ENCODE data around the gene ZFHX3.

Gene ZFHX3

DNA sequence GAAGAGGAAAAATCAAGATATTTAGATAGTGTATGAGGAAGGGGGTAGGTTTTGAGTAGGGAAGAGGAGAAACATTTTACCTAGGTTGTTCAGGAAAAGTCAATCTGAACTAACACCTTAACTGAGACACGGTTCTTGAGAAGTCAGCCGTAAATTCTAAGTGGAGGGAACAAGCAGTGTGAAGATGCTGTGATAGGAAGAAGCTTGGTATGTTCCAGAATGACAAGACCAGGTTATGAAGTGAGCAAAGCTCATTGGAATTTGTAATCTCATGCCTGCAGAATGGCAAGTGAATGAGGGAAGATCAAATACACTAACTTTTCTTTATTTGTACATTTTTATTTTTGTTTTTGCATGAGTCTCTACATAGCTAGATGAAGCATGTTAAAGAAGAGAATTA, 307.6 kb downstream of the ZFHX3 start:
- Histone ChIP-seq H3K4me3 (no peak overlapping the region), H3K4me2 (no peak overlapping the region), H3K4me1 (no peaks in the 10 kb centered on the region), H4K20me1 (no peaks in the 10 kb centered on the region), H3K9me3 (replicated peaks in 1 of 11) (peaks cover 0 to 14% (median 6%) of the 10 kb centered on the region in 11 experiments; a peak in 9 of 22 replicates), H3K27ac (no peak overlapping the region), H3K36me3 (peaks cover 0 to 7% (median 0%) of the 10 kb centered on the region in 11 experiments; a peak in 1 of 22 replicates), H3K9ac (no peak overlapping the region), H3K27me3 (no peaks in the 10 kb centered on the region)
- TF ChIP-seq Cebpa-rat (IDR thresholded peaks at IDR 0.05), result no peak

DNA sequence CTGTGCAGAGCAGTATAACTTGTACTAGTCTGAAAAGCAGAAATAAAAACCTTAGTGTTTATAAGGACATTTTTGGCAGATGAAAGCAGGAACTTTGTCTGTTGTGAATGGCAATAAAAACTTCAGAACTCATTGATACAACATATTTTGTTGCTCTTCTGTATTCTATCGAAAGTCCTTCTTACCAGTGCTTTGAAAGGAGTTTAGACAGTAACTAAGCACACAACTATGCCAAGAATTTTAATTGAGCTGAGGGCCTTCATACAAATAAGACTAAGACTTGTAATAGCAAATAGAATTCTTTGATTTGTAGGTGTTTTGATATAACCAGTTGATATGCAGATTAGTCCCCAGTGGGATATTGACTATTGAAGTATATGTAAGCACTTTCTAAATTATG, 308.4 kb downstream of the ZFHX3 start:
- Histone ChIP-seq H4K20me1 (no peaks in the 10 kb centered on the region), H3K4me1 (no peaks in the 10 kb centered on the region), H3K9ac (no peak overlapping the region), H3K4me3 (no peak overlapping the region), H3K4me2 (no peak overlapping the region), H3K27ac (no peak overlapping the region), H3K9me3 (replicated peaks in 1 of 11) (peaks cover 0 to 19% (median 9%) of the 10 kb centered on the region in 11 experiments; a peak in 14 of 22 replicates), H3K36me3 (peaks cover 0 to 7% (median 0%) of the 10 kb centered on the region in 11 experiments; a peak in 1 of 22 replicates), H3K27me3 (no peaks in the 10 kb centered on the region)
- no peak for TF ChIP-seq Cebpa-rat (IDR thresholded peaks at IDR 0.05)

DNA sequence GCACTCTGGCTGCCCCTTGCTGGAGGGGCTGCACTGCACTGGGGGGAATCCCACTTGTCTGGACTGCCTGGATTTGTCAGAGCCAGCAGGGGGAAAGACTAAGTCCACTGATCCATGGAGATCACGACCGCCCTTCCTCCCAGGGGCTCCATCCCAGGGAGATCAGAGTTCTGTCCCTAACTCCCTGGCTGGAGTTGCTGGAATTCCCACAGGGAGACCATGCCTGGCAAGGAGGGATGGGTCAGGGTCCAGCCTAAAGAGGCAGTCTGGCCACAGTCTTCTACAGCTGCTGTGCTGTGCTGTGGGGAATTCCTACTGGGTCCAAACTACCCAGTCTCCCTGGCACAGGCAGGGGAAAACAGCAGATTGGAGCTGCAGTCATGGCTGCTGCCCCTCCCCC, 311.9 kb downstream of the ZFHX3 start:
- Histone ChIP-seq H3K36me3 (peaks cover 0 to 7% (median 0%) of the 10 kb centered on the region in 11 experiments; a peak in 1 of 22 replicates), H3K27me3 (no peaks in the 10 kb centered on the region), H4K20me1 (no peaks in the 10 kb centered on the region), H3K27ac (no peak overlapping the region), H3K9ac (no peak overlapping the region), H3K9me3 (replicated peaks in 1 of 11) (peaks cover 8 to 22% (median 14%) of the 10 kb centered on the region in 11 experiments; a peak in 16 of 22 replicates), H3K4me2 (no peak overlapping the region), H3K4me1 (no peaks in the 10 kb centered on the region), H3K4me3 (no peak overlapping the region)
- no peak for TF ChIP-seq Cebpa-rat (IDR thresholded peaks at IDR 0.05)

Measured in BLaER1 treated with 17β-estradiol and CSF1 and Interleukin-3, amounts not matched to agents 10 nM and 100 nM (cell line).